HG03175 (cell line): Measurements from ENCODE around the gene CNGA1.
"Not testable (repeated sequence)": the region's sequence is repeated elsewhere in the genome, so short reads cannot be mapped to it uniquely, and the experiment has no call there.

Experiments used
- ATAC-seq: cut with Tn5 transposase; IDR thresholded peaks from one replicate; pipeline ENCODE4 v1.9.1; 2021; ENCODE audit warnings: mild to moderate bottlenecking, moderate library complexity; ENCODE audit not compliant: unreplicated experiment

Gene CNGA1

GRCh38 chr4:47974566-47974965, 41.9 kb downstream of the CNGA1 start:
- ATAC-seq = no peak

GRCh38 chr4:47972721-47973120, 43.8 kb downstream of the CNGA1 start:
- no peak for ATAC-seq

- peak; percentile 66 for ATAC-seq
Measured at GRCh38 chr4:47972181-47972580, 44.3 kb downstream of the CNGA1 start.

- ATAC-seq = no peak
Measured at GRCh38 chr4:47968847-47969246, 47.6 kb downstream of the CNGA1 start.

GRCh38 chr4:47954677-47955076, 61.8 kb downstream of the CNGA1 start:
- no peak for ATAC-seq

GRCh38 chr4:47954245-47954644, 62.2 kb downstream of the CNGA1 start:
- no peak for ATAC-seq

- ATAC-seq = no peak
Measured at GRCh38 chr4:47945930-47946726, 70.4 kb downstream of the CNGA1 start.

GRCh38 chr4:47942081-47942819, 74.2 kb downstream of the CNGA1 start:
- ATAC-seq = no peak

GRCh38 chr4:47939456-47939855, 77.0 kb downstream of the CNGA1 start:
- ATAC-seq = no peak

GRCh38 chr4:47936336-47936735, 80.1 kb downstream of the CNGA1 start:
- no peak for ATAC-seq

GRCh38 chr4:47933840-47934239, 82.6 kb downstream of the CNGA1 start:
- ATAC-seq = peak; percentile 55

GRCh38 chr4:47930971-47931804, 85.3 kb downstream of the CNGA1 start:
- no peak for ATAC-seq

GRCh38 chr4:47929682-47930201, 86.7 kb downstream of the CNGA1 start:
- ATAC-seq = no peak

- ATAC-seq = peak; percentile 84
Measured at GRCh38 chr4:47926667-47927258, 89.7 kb downstream of the CNGA1 start.

- ATAC-seq = not testable (repeated sequence)
Measured at GRCh38 chr4:47923261-47923608, 93.2 kb downstream of the CNGA1 start.

- ATAC-seq = not testable (repeated sequence)
Measured at GRCh38 chr4:47922436-47923260, 93.8 kb downstream of the CNGA1 start.

GRCh38 chr4:47917163-47917562, 99.3 kb downstream of the CNGA1 start:
- not testable (repeated sequence) for ATAC-seq

- no peak for ATAC-seq
Measured at GRCh38 chr4:47915378-47915777, 101.1 kb downstream of the CNGA1 start.

GRCh38 chr4:47914926-47915237, 101.6 kb downstream of the CNGA1 start:
- ATAC-seq = peak; percentile 26
